ENCODE data around the gene ADAMTSL3. TPM values are rescaled to one million over a fixed set of nuclear protein-coding genes. Genes with fewer than 3 reads are reported as not detected.

Gene ADAMTSL3
- total RNA-seq, 4 donors from 2014 or later = 4.9 to 8.8 (median 6.8) TPM

- TF ChIP-seq CTCF (IDR thresholded peaks at IDR 0.05) = no peak
- TF ChIP-seq POLR2AphosphoS5 (IDR thresholded peaks at IDR 0.05) = no peak
- no peak for TF ChIP-seq EP300 (IDR thresholded peaks at IDR 0.05; ENCODE audit: low read depth)
- TF ChIP-seq POLR2A (IDR thresholded peaks at IDR 0.05) = no peak
- H3K4me3 ChIP-seq = no peak overlapping the region
- in situ Hi-C loops (cut with MboI; ENCODE audit: low pct_ligation_motif_present in 1 of 4, low pct_unique_long_range_greater_than_20kb in 1 of 4, low sequenced_read_pairs in 3 of 4) (no loop called here), intact Hi-C loops (cut with DNase I; ENCODE audit: low total_unique reads) (no loop called here)
- no peak for DNase-seq
- no peaks in the 10 kb centered on the region for H3K4me1 ChIP-seq
- H3K27ac ChIP-seq = no peak overlapping the region
- 27 to 43% methylated on average over 4 of the region's 4 CpGs for WGBS, 2 donors (ENCODE audit: low coverage in 1 of 2)
- no peaks in the 10 kb centered on the region for H3K36me3 ChIP-seq
- H3K9me3 ChIP-seq = no peaks in the 10 kb centered on the region
- H3K27me3 ChIP-seq = no peaks in the 10 kb centered on the region
Observed at GRCh38 chr15:83983634-83984458, 329.9 kb downstream of the ADAMTSL3 start.

GRCh38 chr15:83984601-83985000 is 330.7 kb downstream of the ADAMTSL3 start:
- intact Hi-C loops (cut with DNase I; ENCODE audit: low total_unique reads) (no loop called here), in situ Hi-C loops (cut with MboI; ENCODE audit: low pct_ligation_motif_present in 1 of 4, low pct_unique_long_range_greater_than_20kb in 1 of 4, low sequenced_read_pairs in 3 of 4) (no loop called here)
- DNase-seq = no peak
- Histone ChIP-seq H3K36me3 (no peaks in the 10 kb centered on the region), H3K27me3 (no peaks in the 10 kb centered on the region), H3K4me3 (no peak overlapping the region), H3K27ac (no peak overlapping the region), H3K9me3 (no peaks in the 10 kb centered on the region), H3K4me1 (no peaks in the 10 kb centered on the region)
- TF ChIP-seq POLR2AphosphoS5 (IDR thresholded peaks at IDR 0.05) (no peak), EP300 (IDR thresholded peaks at IDR 0.05; ENCODE audit: low read depth) (no peak), CTCF (IDR thresholded peaks at IDR 0.05) (no peak), POLR2A (IDR thresholded peaks at IDR 0.05) (no peak)

GRCh38 chr15:83991163-83991562 is 337.2 kb downstream of the ADAMTSL3 start:
- intact Hi-C loops (cut with DNase I; ENCODE audit: low total_unique reads) (no loop called here), in situ Hi-C loops (cut with MboI; ENCODE audit: low pct_ligation_motif_present in 1 of 4, low pct_unique_long_range_greater_than_20kb in 1 of 4, low sequenced_read_pairs in 3 of 4) (no loop called here)
- WGBS, 2 donors (ENCODE audit: low coverage in 1 of 2) = 77% methylated on average over 5 of the region's 5 CpGs; no CpG with 5 or more reads in 1 of the 2 donors
- Histone ChIP-seq H3K4me1 (no peaks in the 10 kb centered on the region), H3K4me3 (no peak overlapping the region), H3K27ac (no peak overlapping the region), H3K36me3 (no peaks in the 10 kb centered on the region), H3K9me3 (no peaks in the 10 kb centered on the region), H3K27me3 (no peaks in the 10 kb centered on the region)
- no peak for DNase-seq
- no peak for TF ChIP-seq POLR2AphosphoS5 (IDR thresholded peaks at IDR 0.05)
- no peak for TF ChIP-seq CTCF (IDR thresholded peaks at IDR 0.05)

GRCh38 chr15:83992324-83993031 is 338.6 kb downstream of the ADAMTSL3 start:
- intact Hi-C loops (cut with DNase I; ENCODE audit: low total_unique reads) = no loop called here
- WGBS, 2 donors (ENCODE audit: low coverage in 1 of 2) = 82 to 100% methylated on average over 1 to 3 of the region's 3 CpGs
- Histone ChIP-seq H3K27ac (no peak overlapping the region), H3K9me3 (no peaks in the 10 kb centered on the region), H3K4me3 (no peak overlapping the region), H3K36me3 (no peaks in the 10 kb centered on the region), H3K4me1 (no peaks in the 10 kb centered on the region), H3K27me3 (no peaks in the 10 kb centered on the region)
- in situ Hi-C loops (cut with MboI; ENCODE audit: low pct_ligation_motif_present in 1 of 4, low pct_unique_long_range_greater_than_20kb in 1 of 4, low sequenced_read_pairs in 3 of 4) = no loop called here
- no peak for TF ChIP-seq POLR2AphosphoS5 (IDR thresholded peaks at IDR 0.05)
- no peak for TF ChIP-seq EP300 (IDR thresholded peaks at IDR 0.05; ENCODE audit: low read depth)
- TF ChIP-seq CTCF (IDR thresholded peaks at IDR 0.05) = no peak
- TF ChIP-seq POLR2A (IDR thresholded peaks at IDR 0.05) = no peak
- no peak for DNase-seq

Measured in transverse colon (tissue), 4 donors.